ENCODE data around the gene SYDE2.

- TF ChIP-seq POLR2A (IDR thresholded peaks at IDR 0.05) (no peak), EP300 (IDR thresholded peaks at IDR 0.05) (no peak)
- TF ChIP-seq, protein P1, sequence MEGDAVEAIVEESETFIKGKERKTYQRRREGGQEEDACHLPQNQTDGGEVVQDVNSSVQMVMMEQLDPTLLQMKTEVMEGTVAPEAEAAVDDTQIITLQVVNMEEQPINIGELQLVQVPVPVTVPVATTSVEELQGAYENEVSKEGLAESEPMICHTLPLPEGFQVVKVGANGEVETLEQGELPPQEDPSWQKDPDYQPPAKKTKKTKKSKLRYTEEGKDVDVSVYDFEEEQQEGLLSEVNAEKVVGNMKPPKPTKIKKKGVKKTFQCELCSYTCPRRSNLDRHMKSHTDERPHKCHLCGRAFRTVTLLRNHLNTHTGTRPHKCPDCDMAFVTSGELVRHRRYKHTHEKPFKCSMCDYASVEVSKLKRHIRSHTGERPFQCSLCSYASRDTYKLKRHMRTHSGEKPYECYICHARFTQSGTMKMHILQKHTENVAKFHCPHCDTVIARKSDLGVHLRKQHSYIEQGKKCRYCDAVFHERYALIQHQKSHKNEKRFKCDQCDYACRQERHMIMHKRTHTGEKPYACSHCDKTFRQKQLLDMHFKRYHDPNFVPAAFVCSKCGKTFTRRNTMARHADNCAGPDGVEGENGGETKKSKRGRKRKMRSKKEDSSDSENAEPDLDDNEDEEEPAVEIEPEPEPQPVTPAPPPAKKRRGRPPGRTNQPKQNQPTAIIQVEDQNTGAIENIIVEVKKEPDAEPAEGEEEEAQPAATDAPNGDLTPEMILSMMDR (IDR thresholded peaks at IDR 0.05), result no peak
Observed at GRCh38 chr1:85214654-85215053, 13.8 kb upstream of the SYDE2 start.
